ENCODE data around the gene ARID1B. TPM values are rescaled to one million over a fixed set of nuclear protein-coding genes. Genes with fewer than 3 reads are reported as not detected.

ARID1B gene
- total and polyA plus RNA-seq, 7 donors: 8.4 to 115 (median 69.6) TPM

GRCh38 chr6:156928126-156928525, 150.9 kb downstream of the ARID1B start:
- intact Hi-C loops (cut with DNase I): no loop called here
- Histone ChIP-seq H3K9me3 (no peaks in the 10 kb centered on the region), H3K4me3 (no peak overlapping the region), H3K36me3 (no peaks in the 10 kb centered on the region), H3K27me3 (no peaks in the 10 kb centered on the region), H3K27ac (no peak overlapping the region), H3K4me1 (peaks cover 0 to 35% (median 23%) of the 10 kb centered on the region in 4 donors)
- no peak for TF ChIP-seq POLR2A (IDR thresholded peaks at IDR 0.05)
- TF ChIP-seq CTCF (IDR thresholded peaks at IDR 0.05): no peak
- no peak for TF ChIP-seq EP300 (IDR thresholded peaks at IDR 0.05)
- TF ChIP-seq POLR2AphosphoS5 (IDR thresholded peaks at IDR 0.05): no peak
- no peak for DNase-seq
- 82 to 94% methylated on average over 8 of the region's 8 CpGs for WGBS, 2 donors

GRCh38 chr6:156928972-156929371, 151.8 kb downstream of the ARID1B start:
- no peak for TF ChIP-seq POLR2A (IDR thresholded peaks at IDR 0.05)
- TF ChIP-seq POLR2AphosphoS5 (IDR thresholded peaks at IDR 0.05): no peak
- TF ChIP-seq CTCF (IDR thresholded peaks at IDR 0.05): no peak
- TF ChIP-seq EP300 (IDR thresholded peaks at IDR 0.05): no peak
- WGBS, 2 donors: 68 to 86% methylated on average over 5 of the region's 5 CpGs
- Histone ChIP-seq H3K4me1 (peaks cover 0 to 44% (median 31%) of the 10 kb centered on the region in 4 donors), H3K27ac (no peak overlapping the region), H3K27me3 (no peaks in the 10 kb centered on the region), H3K9me3 (no peaks in the 10 kb centered on the region), H3K4me3 (no peak overlapping the region), H3K36me3 (no peaks in the 10 kb centered on the region)
- intact Hi-C loops (cut with DNase I): no loop called here
- no peak for DNase-seq

- Histone ChIP-seq H3K27ac (no peak overlapping the region), H3K4me1 (peaks cover 0 to 48% (median 28%) of the 10 kb centered on the region in 4 donors), H3K27me3 (no peaks in the 10 kb centered on the region), H3K4me3 (no peak overlapping the region), H3K9me3 (no peaks in the 10 kb centered on the region), H3K36me3 (no peaks in the 10 kb centered on the region)
- intact Hi-C loops (cut with DNase I): no loop called here
- WGBS, 2 donors: 96 to 100% methylated on average over 3 of the region's 3 CpGs
- TF ChIP-seq POLR2A (IDR thresholded peaks at IDR 0.05): no peak
- no peak for TF ChIP-seq CTCF (IDR thresholded peaks at IDR 0.05)
- no peak for TF ChIP-seq EP300 (IDR thresholded peaks at IDR 0.05)
- no peak for TF ChIP-seq POLR2AphosphoS5 (IDR thresholded peaks at IDR 0.05)
- DNase-seq: no peak
Measured at GRCh38 chr6:156931283-156931682, 154.1 kb downstream of the ARID1B start.

- intact Hi-C loops (cut with DNase I): no loop called here
- H3K36me3 ChIP-seq: no peaks in the 10 kb centered on the region
- H3K27ac ChIP-seq: no peak overlapping the region
- H3K9me3 ChIP-seq: no peaks in the 10 kb centered on the region
- H3K4me1 ChIP-seq: peaks cover 0 to 47% (median 36%) of the 10 kb centered on the region in 4 donors
- H3K4me3 ChIP-seq: no peak overlapping the region
- WGBS, 2 donors: 13 to 57% methylated on average over 7 of the region's 7 CpGs
- no peak for DNase-seq
- TF ChIP-seq POLR2A (IDR thresholded peaks at IDR 0.05): no peak
- TF ChIP-seq POLR2AphosphoS5 (IDR thresholded peaks at IDR 0.05): no peak
- TF ChIP-seq EP300 (IDR thresholded peaks at IDR 0.05): no peak
- TF ChIP-seq CTCF (IDR thresholded peaks at IDR 0.05): no peak
- no peaks in the 10 kb centered on the region for H3K27me3 ChIP-seq
Measured at GRCh38 chr6:156933201-156934068, 156.3 kb downstream of the ARID1B start.
